22Rv1 (cell line): ENCODE measurements around the gene OSCAR.

Experiments
- CTCF ChIP-seq: fragments of 450-650 bp; IDR thresholded peaks from 2 replicates; pipeline ENCODE4 v1.5.1; 2017; ENCODE audit warnings: mild to moderate bottlenecking
- ZFX ChIP-seq: fragments of 450-650 bp; IDR thresholded peaks from 2 replicates; pipeline ENCODE4 v1.6.1; 2017; ENCODE audit warnings: antibody characterized with exemption, borderline replicate concordance

GRCh38 chr19:54095136-54095858 is 5.3 kb downstream of the OSCAR start:
- no peak for TF ChIP-seq CTCF
- TF ChIP-seq ZFX: no peak
